ENCODE data around the gene CCNJ.

GRCh38 chr10:96093948-96094347, 50.6 kb downstream of the CCNJ start:
- TF ChIP-seq CTCF (conservative IDR thresholded peaks at IDR 0.05; ENCODE audit: low read depth in 2 of 2) = no peak
- TF ChIP-seq EZH2 (IDR thresholded peaks at IDR 0.05; ENCODE audit: low read depth, unreplicated experiment) = no peak
- TF ChIP-seq POLR2AphosphoS5 (IDR thresholded peaks at IDR 0.05; ENCODE audit: low read depth) = no peak
- TF ChIP-seq EZH2phosphoT487 (IDR thresholded peaks at IDR 0.05; ENCODE audit: unreplicated experiment) = no peak
- no peak for TF ChIP-seq STAT1 (IDR thresholded peaks at IDR 0.05; ENCODE audit: unreplicated experiment)
- no peak for TF ChIP-seq REST (IDR thresholded peaks at IDR 0.05; ENCODE audit: unreplicated experiment)
- no peak for TF ChIP-seq CREB1 (CRISPR knock-in tag; IDR thresholded peaks at IDR 0.05; ENCODE audit: low read depth)
- TF ChIP-seq NANOG (IDR thresholded peaks at IDR 0.05; ENCODE audit: borderline replicate concordance) = no peak
- TF ChIP-seq ZNF462 (CRISPR knock-in tag; IDR thresholded peaks at IDR 0.05) = no peak
- TF ChIP-seq JUNB (IDR thresholded peaks at IDR 0.05; ENCODE audit: unreplicated experiment) = no peak

All from GM23338 (cell line).